IMR-90 (cell line): Measurements from ENCODE around the gene NKTR. TPM values are rescaled to one million over a fixed set of nuclear protein-coding genes. Genes with fewer than 3 reads are reported as not detected.
A peak's percentile ranks its signal among the peaks of the same experiment; 100 is the strongest.

Experiments used
- ATAC-seq: fragments of 200-7000 bp; cut with Tn5 transposase; 2 replicates; pipeline ENCODE4 v1.9.1; 2020; ENCODE audit warnings: low read depth, mild to moderate bottlenecking, moderate library complexity
- BruUV-seq: library from RNA; stranded (reverse); fragments of 400-500 nt; replicated peaks from 2 replicates; lab custom pipeline; 2021; lab: Mats Ljungman, UMichigan
- CTCF ChIA-PET: fragments of 300-600 bp; formaldehyde crosslinking; extraction: SDS; loops from one replicate; lab custom pipeline; 2021; ENCODE audit warnings: antibody characterized with exemption; lab: Yijun Ruan, JAX
- POLR2A ChIA-PET: fragments of 300-600 bp; sonication (Branson Sonifier 250); formaldehyde crosslinking; loops from one replicate; lab custom pipeline; 2022; ENCODE audit warnings: antibody characterized with exemption; ENCODE audit not compliant: unreplicated experiment; lab: Charles Lee
- DNase-seq: peaks from one replicate; pipeline ENCODE4 v3.0.0; 2013
- H2AFZ ChIP-seq: replicated peaks from 2 replicates; pipeline ENCODE3; 2013; ENCODE audit warnings: low read length, mild to moderate bottlenecking; ENCODE audit not compliant: poor library complexity
- H2AK5ac ChIP-seq: 2 replicates; pipeline ENCODE4 v1.6.1; 2013; ENCODE audit warnings: low read depth, low read length, inconsistent platforms
- H2AK9ac ChIP-seq: replicated peaks from 2 replicates; pipeline ENCODE3; 2013; ENCODE audit warnings: mild to moderate bottlenecking, low read depth, low read length, moderate library complexity; ENCODE audit not compliant: poor library complexity
- H2BK120ac ChIP-seq: 2 replicates; pipeline ENCODE4 v1.6.1; 2013; ENCODE audit warnings: low read depth, low read length, inconsistent platforms
- H2BK15ac ChIP-seq: 3 replicates; pipeline ENCODE4 v1.6.1; 2013; ENCODE audit warnings: low read depth, low read length, inconsistent platforms
- H2BK20ac ChIP-seq: 2 replicates; pipeline ENCODE4 v1.6.1; 2013; ENCODE audit warnings: low read depth, mild to moderate bottlenecking, inconsistent platforms, low read length, moderate library complexity
- H2BK5ac ChIP-seq: 2 replicates; pipeline ENCODE4 v1.6.1; 2013; ENCODE audit warnings: mild to moderate bottlenecking, low read depth, low read length, inconsistent platforms; ENCODE audit not compliant: poor library complexity, severe bottlenecking
- H3K14ac ChIP-seq: replicated peaks from 2 replicates; pipeline ENCODE4 v1.6.1; 2013; ENCODE audit warnings: low read depth, low read length, inconsistent platforms
- H3K18ac ChIP-seq: 2 replicates; pipeline ENCODE4 v1.6.1; 2013; ENCODE audit warnings: low read depth, low read length, control low read depth
- H3K23ac ChIP-seq: 2 replicates; pipeline ENCODE4 v1.6.1; 2013; ENCODE audit warnings: low read depth, low read length, inconsistent platforms
- H3K27ac ChIP-seq: 2 replicates; pipeline ENCODE4 v1.5.1; 2013; ENCODE audit warnings: mild to moderate bottlenecking, control low read depth, low read length; ENCODE audit not compliant: insufficient read depth
- H3K27me3 ChIP-seq: 2 replicates; pipeline ENCODE4 v1.6.1; 2013; ENCODE audit warnings: low read length; ENCODE audit not compliant: control insufficient read depth, insufficient read depth
- H3K36me3 ChIP-seq: 2 replicates; pipeline ENCODE4 v1.6.1; 2013; ENCODE audit warnings: low read length, mixed read lengths; ENCODE audit not compliant: control insufficient read depth, insufficient read depth
- H3K4ac ChIP-seq: 2 replicates; pipeline ENCODE4 v1.6.1; 2013; ENCODE audit warnings: low read depth, low read length, inconsistent platforms
- H3K4me1 ChIP-seq: 2 replicates; pipeline ENCODE4 v1.6.1; 2013; ENCODE audit warnings: low read length, mixed read lengths; ENCODE audit not compliant: control insufficient read depth, insufficient read depth
- H3K4me2 ChIP-seq: 2 replicates; pipeline ENCODE4 v1.6.1; 2013; ENCODE audit warnings: low read depth, mild to moderate bottlenecking, control low read depth, low read length, moderate library complexity
- H3K4me3 ChIP-seq: 2 replicates; pipeline ENCODE4 v1.5.1; 2013; ENCODE audit warnings: low read depth, mild to moderate bottlenecking, control low read depth, low read length, moderate library complexity; ENCODE audit not compliant: insufficient read depth
- H3K56ac ChIP-seq: 2 replicates; pipeline ENCODE4 v1.6.1; 2013; ENCODE audit warnings: low read length, inconsistent platforms; ENCODE audit not compliant: insufficient read depth; ENCODE audit errors: extremely low read depth
- H3K79me1 ChIP-seq, 2 experiments: 2 replicates each; pipeline ENCODE4 v1.6.1; 2013; ENCODE audit warnings: low read length in 2 of 2, inconsistent platforms in 1 of 2, low read depth in 1 of 2
- H3K9ac ChIP-seq: 2 replicates; pipeline ENCODE4 v1.6.1; 2013; ENCODE audit warnings: low read depth, low read length, control low read depth
- H3K9me1 ChIP-seq: 2 replicates; pipeline ENCODE4 v1.6.1; 2013; ENCODE audit warnings: low read length, inconsistent platforms; ENCODE audit not compliant: insufficient read depth
- H3K9me3 ChIP-seq: 2 replicates; pipeline ENCODE4 v1.6.1; 2013; ENCODE audit warnings: low read length; ENCODE audit not compliant: control insufficient read depth, insufficient read depth
- H4K20me1 ChIP-seq: 2 replicates; pipeline ENCODE4 v1.6.1; 2013; ENCODE audit warnings: low read length, inconsistent platforms; ENCODE audit not compliant: insufficient read depth
- H4K5ac ChIP-seq: 2 replicates; pipeline ENCODE4 v1.6.1; 2013; ENCODE audit warnings: mild to moderate bottlenecking, low read depth, low read length, control low read depth
- H4K8ac ChIP-seq, 2 experiments: 2 replicates each; pipeline ENCODE4 v1.6.1; 2013; ENCODE audit warnings: low read depth in 2 of 2, low read length in 2 of 2, control low read depth in 1 of 2, inconsistent platforms in 1 of 2
- H4K91ac ChIP-seq: 2 replicates; pipeline ENCODE4 v1.6.1; 2013; ENCODE audit warnings: low read depth, low read length, inconsistent platforms; ENCODE audit not compliant: insufficient read depth
- BHLHE40 ChIP-seq: fragments of 150-350 bp; IDR thresholded peaks from 2 replicates; pipeline ENCODE4 v1.6.1; 2016; ENCODE audit warnings: mild to moderate bottlenecking, low read depth, low read length
- NFE2L2 ChIP-seq: fragments of 150-350 bp; IDR thresholded peaks from 2 replicates; pipeline ENCODE4 v1.6.1; 2016; ENCODE audit warnings: low read depth, mild to moderate bottlenecking, low read length
- POLR2A ChIP-seq: IDR thresholded peaks from 2 replicates; pipeline ENCODE4 v1.6.1; 2012; ENCODE audit warnings: mild to moderate bottlenecking, low read depth, low read length
- WGBS, 2 experiments: methylation state at CpG; one replicate each; pipeline versions ENCODE4 v1.1.5 to v1.1.7; 2013; ENCODE audit warnings: missing lambda C conversion rate in 2 of 2; ENCODE audit not compliant: insufficient read length in 1 of 2; ENCODE audit errors: extremely low coverage in 2 of 2; 5-methylcytosine and 5-hydroxymethylcytosine counted together
- dilution Hi-C: fragments of 300-500 bp; cut with HindIII; formaldehyde crosslinking; loops from one replicate; pipeline ENCODE4 v1.14.3; 2018; ENCODE audit warnings: low sequenced_read_pairs; ENCODE audit not compliant: unreplicated experiment
- in situ Hi-C: fragments of 300-500 bp; cut with MboI; formaldehyde crosslinking; loops from 3 replicates; pipeline ENCODE4 v1.14.3; 2019; ENCODE audit warnings: low sequenced_read_pairs, inconsistent platforms, mixed read lengths
- intact Hi-C: fragments of 100-400 bp; cut with micrococcal nuclease; formaldehyde crosslinking; loops from 2 replicates; pipeline ENCODE4 v1.10.0; 2022
- polyA plus RNA-seq, 3 experiments: library from polyadenylated mRNA; depleted of rRNA; stranded (reverse); fragments of >200 nt; gene quantifications; 2 replicates each; pipeline ENCODE4 v1.2.3, GENCODE V29; 2012; ENCODE audit warnings: low replicate concordance in 1 of 3
- total RNA-seq: library from RNA; depleted of rRNA; stranded (reverse); fragments of >200 nt; gene quantifications from 2 replicates; pipeline ENCODE4 v1.2.3, GENCODE V29; 2012

Gene NKTR
- total and polyA plus RNA-seq, 2 of the 4 experiments (the other 2 are of a cell fraction) = 24.0 to 30.7 TPM

GRCh38 chr3:42647821-42648459, 47.5 kb downstream of the NKTR start:
- Histone ChIP-seq H3K4ac (no peak overlapping the region), H2BK5ac (no peak overlapping the region), H3K56ac (no peak overlapping the region), H3K9me3 (no peaks in the 10 kb centered on the region), H3K4me1 (peaks cover 23% of the 10 kb centered on the region), H2AFZ (no peak overlapping the region), H3K4me3 (no peak overlapping the region), H2AK5ac (no peak overlapping the region), H3K79me1 (peaks cover 29 to 65% of the 10 kb centered on the region in 2 experiments), H3K9ac (no peak overlapping the region), H3K4me2 (no peak overlapping the region), H2AK9ac (no peak overlapping the region), H4K8ac (no peak overlapping the region), H3K18ac (no peak overlapping the region), H3K23ac (no peak overlapping the region), H3K36me3 (peaks cover 29% of the 10 kb centered on the region), H3K14ac (no peak overlapping the region), H4K5ac (no peak overlapping the region), H2BK20ac (no peak overlapping the region), H4K20me1 (peaks cover 27% of the 10 kb centered on the region; the same call in 1 of the 2 replicates), H4K91ac (no peak overlapping the region), H2BK15ac (no peak overlapping the region), H3K27ac (no peak overlapping the region), H3K9me1 (peaks cover 31% of the 10 kb centered on the region), H2BK120ac (no peak overlapping the region), H3K27me3 (no peaks in the 10 kb centered on the region)
- ATAC-seq (no peak), DNase-seq (no peak)
- intact Hi-C loops (loop anchor here (5.0 kb wide), 1 partner anchor 36 kb away; no protein-coding TSS in a partner anchor), dilution Hi-C loops (no loop called here), in situ Hi-C loops (no loop called here)
- POLR2A ChIA-PET = no interaction called here
- TSS peak; percentile 69 for BruUV-seq
- TF ChIP-seq POLR2A (no peak), BHLHE40 (no peak), NFE2L2 (no peak)
- CTCF ChIA-PET = interaction anchor here (0.7 kb wide), 1 partner anchor 102 kb away, joined by 3 read pairs; no protein-coding TSS in a partner anchor
- WGBS, 2 experiments = no CpG with 5 or more reads among the region's 5 CpGs
